Measurements from ENCODE around the gene NEK1. TPM values are rescaled to one million over a fixed set of nuclear protein-coding genes. Genes with fewer than 3 reads are reported as not detected.
"Not testable (repeated sequence)": the region's sequence is repeated elsewhere in the genome, so short reads cannot be mapped to it uniquely, and the experiment has no call there.

NEK1 gene
- total RNA-seq, 1 donor from 2014 or later: 9.1 TPM

DNA sequence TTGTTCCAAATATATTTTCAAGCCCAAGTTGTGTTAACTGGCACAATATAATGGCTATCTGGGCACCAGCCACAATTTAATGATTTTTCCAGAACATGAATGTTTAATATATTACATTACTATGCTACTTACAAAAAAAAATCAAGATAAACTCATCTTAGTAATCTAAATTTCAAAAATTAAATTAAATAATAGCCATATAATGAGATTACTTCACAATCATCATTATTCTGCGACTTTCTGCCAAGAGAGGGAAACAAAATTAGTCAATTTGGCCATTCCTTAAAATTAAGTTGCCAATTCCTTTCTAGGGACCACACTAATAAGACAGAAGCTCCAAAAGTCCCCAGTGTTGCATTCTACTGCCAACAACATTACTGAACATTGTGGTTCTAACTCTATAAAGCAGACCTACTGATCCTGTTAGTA lies 7.5 kb downstream of the NEK1 start:
- no peak for DNase-seq (ENCODE audit: low spot score)
- Mint-ChIP-seq H3K4me3 (no peak overlapping the region), H3K27me3 (ENCODE audit: insufficient read depth) (no peaks in the 10 kb centered on the region), H3K9me3 (no peaks in the 10 kb centered on the region), H3K36me3 (ENCODE audit: low read depth) (peaks cover 15% of the 10 kb centered on the region), H3K4me1 (ENCODE audit: low read depth) (peaks cover 29% of the 10 kb centered on the region), H3K27ac (no peak overlapping the region)
- intact Hi-C loops (cut with micrococcal nuclease): loop anchor here (1.0 kb wide), 1 partner anchor 7 kb away; the partner anchor contains the start of gene NEK1

DNA sequence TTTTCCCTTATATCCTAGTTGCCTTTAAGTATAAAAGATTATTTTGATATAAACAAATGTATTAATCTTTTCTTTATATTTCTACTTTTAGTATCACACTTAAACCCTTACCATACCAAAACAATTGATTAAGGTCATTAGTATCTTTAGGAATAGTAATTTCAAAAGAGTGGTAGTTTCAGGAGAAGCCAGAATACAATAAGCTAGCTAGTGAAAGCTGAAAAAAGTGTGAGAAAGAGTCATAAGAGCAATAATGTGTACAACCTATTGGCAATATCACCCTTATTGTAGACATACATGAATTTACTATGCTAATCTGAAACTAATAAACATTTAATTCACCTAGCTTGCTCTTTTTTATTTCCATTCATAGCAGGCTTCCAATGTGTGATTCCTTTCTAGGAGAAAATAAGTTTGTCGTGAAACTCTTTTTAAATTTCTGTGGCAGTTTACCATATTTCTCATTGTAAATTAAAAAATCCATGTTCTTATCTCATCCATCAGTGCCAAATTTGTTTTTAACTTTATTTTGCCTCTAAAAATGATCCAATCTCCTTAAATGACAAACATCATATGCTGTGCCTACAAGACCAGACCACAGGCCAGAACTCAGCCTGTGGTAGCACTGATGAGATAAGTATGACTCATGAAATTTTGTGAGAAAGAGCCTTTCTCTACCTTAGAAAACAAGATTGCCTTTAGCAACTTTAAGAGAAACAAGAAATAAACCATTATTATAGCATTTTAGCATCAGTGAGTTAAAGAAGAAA lies 8.1 kb downstream of the NEK1 start:
- peaks cover 29% of the 10 kb centered on the region for H3K4me1 Mint-ChIP-seq (ENCODE audit: low read depth)
- H3K27ac Mint-ChIP-seq: no peak overlapping the region
- peaks cover 15% of the 10 kb centered on the region for H3K36me3 Mint-ChIP-seq (ENCODE audit: low read depth)
- DNase-seq (ENCODE audit: low spot score): no peak
- H3K9me3 Mint-ChIP-seq: no peaks in the 10 kb centered on the region
- no peaks in the 10 kb centered on the region for H3K27me3 Mint-ChIP-seq (ENCODE audit: insufficient read depth)
- intact Hi-C loops (cut with micrococcal nuclease): loop anchor here (1.0 kb wide), 1 partner anchor 8 kb away; the partner anchor contains the start of gene NEK1
- no peak overlapping the region for H3K4me3 Mint-ChIP-seq

DNA sequence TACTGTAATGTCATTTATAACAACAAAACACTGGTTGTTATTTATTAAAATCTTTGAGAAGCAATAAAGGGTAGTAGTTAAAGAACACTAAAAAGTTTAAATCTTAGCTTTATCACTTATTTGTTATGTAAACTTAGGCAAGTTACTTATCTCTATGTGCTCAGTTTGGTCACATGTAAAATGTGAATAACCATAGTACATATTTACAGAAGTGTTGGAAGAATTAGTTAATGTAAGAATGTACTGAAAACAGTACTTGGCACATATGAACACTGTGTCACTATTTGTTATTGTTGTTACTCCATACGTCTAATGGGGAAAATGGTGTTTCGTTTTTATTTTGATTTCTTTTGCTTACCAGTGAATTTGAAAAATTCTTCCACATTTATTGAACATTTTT lies 9.1 kb downstream of the NEK1 start:
- H3K27me3 Mint-ChIP-seq (ENCODE audit: insufficient read depth): no peaks in the 10 kb centered on the region
- intact Hi-C loops (cut with micrococcal nuclease): no loop called here
- peaks cover 15% of the 10 kb centered on the region for H3K36me3 Mint-ChIP-seq (ENCODE audit: low read depth)
- H3K27ac Mint-ChIP-seq: no peak overlapping the region
- no peak overlapping the region for H3K4me3 Mint-ChIP-seq
- DNase-seq (ENCODE audit: low spot score): no peak
- H3K9me3 Mint-ChIP-seq: no peaks in the 10 kb centered on the region
- peaks cover 29% of the 10 kb centered on the region for H3K4me1 Mint-ChIP-seq (ENCODE audit: low read depth)

DNA sequence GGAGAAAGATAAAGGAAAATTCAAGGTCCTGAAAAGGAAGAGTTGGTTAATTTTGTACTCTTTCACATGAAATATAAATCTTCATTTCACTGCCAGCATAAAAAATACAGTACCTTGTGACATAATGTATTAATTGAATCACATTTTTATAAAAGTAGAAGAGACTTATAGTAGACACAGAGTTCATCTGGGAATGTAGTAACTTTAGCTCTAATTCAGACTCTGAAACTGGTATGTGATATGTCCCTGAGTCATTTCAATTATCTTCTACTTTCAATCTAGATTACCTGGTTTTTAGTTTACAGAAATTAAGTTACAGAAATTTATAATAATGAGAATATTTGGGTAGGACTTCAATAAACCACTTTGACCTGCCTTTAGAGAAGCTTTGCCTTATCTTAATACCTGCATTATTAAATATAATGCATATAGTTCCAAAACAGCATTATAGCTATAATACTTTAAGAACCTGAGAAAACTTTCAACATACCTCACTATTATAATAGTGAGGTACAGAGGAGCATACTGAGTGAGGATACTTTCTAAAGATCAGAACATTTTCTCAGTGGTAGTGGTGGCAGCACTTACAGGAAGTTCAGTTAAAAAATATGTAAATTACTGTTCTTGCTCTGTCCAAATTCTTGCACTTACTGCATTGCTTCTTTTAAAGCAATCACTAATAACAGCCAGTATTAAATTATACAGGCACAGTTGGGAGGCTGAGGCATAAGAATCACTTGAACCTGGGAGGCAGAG lies 11.2 kb downstream of the NEK1 start:
- Mint-ChIP-seq H3K27me3 (ENCODE audit: insufficient read depth) (no peaks in the 10 kb centered on the region), H3K27ac (no peak overlapping the region), H3K4me1 (ENCODE audit: low read depth) (peaks cover 20% of the 10 kb centered on the region), H3K9me3 (no peaks in the 10 kb centered on the region), H3K36me3 (ENCODE audit: low read depth) (peaks cover 12% of the 10 kb centered on the region), H3K4me3 (no peak overlapping the region)
- intact Hi-C loops (cut with micrococcal nuclease): no loop called here
- DNase-seq (ENCODE audit: low spot score): no peak

DNA sequence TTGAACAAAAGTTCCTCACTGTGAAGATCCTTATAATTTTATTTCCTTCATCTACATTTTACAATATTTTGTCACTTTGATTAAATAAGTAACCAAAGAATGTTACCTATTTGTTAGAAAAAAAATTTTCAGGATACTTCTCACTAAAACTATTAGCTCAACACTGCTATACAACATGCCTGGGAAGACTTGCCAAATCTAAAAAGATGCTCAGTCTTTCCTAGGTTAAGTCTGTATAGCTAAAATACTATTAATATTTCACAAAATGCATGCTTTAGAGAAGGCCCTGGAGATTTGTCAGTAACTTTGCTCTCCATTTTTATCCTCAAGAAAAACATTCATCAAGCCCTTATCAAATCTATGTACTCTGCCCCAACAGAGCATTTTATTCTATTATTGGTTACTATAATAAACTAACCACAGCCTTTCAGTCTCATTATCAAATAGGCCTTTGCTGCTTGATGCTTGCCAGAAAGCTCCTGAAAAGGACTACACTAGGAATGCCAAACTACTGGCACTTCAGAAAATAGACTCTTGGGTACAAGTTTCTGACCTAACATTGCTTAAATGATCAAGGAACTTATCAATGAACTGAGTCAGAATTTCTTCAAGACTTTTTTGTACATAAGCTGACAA lies 17.7 kb downstream of the NEK1 start:
- Mint-ChIP-seq H3K36me3 (ENCODE audit: low read depth) (peaks cover 7% of the 10 kb centered on the region), H3K27me3 (ENCODE audit: insufficient read depth) (no peaks in the 10 kb centered on the region), H3K4me3 (no peak overlapping the region), H3K4me1 (ENCODE audit: low read depth) (no peaks in the 10 kb centered on the region), H3K27ac (no peak overlapping the region), H3K9me3 (no peaks in the 10 kb centered on the region)
- intact Hi-C loops (cut with micrococcal nuclease): no loop called here
- no peak for DNase-seq (ENCODE audit: low spot score)

DNA sequence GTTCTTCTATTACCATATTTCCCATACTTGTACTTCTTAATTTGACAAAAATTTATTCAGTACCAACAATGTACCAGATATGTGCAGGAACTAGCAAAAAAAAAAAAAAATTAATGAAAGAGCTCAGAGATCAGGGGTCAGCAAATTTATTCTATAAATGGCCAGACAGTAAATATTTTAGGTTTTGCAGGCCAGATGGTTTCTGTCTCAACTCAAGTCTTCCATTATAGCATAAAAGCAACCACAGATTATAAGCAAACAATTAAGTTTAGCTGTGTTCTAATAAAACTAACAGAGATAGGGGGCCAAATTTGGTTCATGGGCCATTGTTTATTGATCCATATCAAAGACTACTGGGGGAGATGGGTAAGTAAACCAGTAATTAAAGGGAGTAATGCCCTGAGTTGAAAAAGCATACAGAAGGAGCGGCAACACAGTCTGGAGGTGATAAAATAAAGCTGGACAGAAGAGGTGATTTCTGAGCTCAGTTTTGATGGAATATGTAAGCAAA lies 19.3 kb downstream of the NEK1 start:
- Mint-ChIP-seq H3K9me3 (no peaks in the 10 kb centered on the region), H3K27ac (no peak overlapping the region), H3K27me3 (ENCODE audit: insufficient read depth) (no peaks in the 10 kb centered on the region), H3K36me3 (ENCODE audit: low read depth) (peaks cover 9% of the 10 kb centered on the region), H3K4me3 (no peak overlapping the region), H3K4me1 (ENCODE audit: low read depth) (no peaks in the 10 kb centered on the region)
- intact Hi-C loops (cut with micrococcal nuclease): no loop called here
- DNase-seq (ENCODE audit: low spot score): no peak

DNA sequence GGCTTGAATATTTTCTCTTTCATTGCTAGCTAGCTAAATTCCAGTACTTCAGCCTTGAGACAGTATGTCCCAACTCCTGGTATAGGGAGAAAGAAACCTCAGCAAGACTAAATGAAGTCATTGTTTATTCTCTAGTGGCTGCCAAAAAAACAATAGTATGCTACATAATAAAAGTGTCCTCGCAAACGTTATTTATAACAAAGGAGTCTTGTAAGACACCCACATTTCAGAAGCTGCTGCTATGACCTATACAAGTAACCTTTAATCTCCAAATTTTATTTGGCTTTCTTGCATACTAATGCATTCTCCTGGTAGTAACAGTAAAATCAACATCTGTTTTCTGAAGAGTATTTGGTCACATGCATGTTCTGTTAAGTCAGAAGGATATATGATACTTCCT lies 28.8 kb downstream of the NEK1 start:
- H3K36me3 Mint-ChIP-seq (ENCODE audit: low read depth): peaks cover 14% of the 10 kb centered on the region
- H3K4me1 Mint-ChIP-seq (ENCODE audit: low read depth): peaks cover 11% of the 10 kb centered on the region

DNA sequence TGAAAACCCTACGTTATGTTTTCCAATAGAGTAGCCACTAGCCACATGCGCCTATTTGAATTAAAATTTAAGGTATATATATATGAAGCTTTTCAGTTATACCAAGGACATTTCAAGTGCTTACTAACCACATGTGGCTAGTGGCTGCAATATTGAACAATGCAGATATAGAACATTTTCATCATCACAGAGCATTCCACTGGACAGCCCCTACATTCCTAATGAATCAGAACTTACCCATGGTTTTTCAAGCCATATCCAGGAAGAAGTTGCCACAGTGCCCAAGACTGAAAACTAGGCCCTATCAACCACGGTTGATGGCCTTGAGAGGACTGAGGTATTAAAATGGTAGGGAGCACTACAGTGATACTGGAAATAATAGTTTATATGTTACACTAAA lies 29.7 kb downstream of the NEK1 start:
- Mint-ChIP-seq H3K36me3 (ENCODE audit: low read depth) (peaks cover 14% of the 10 kb centered on the region), H3K27me3 (ENCODE audit: insufficient read depth) (no peaks in the 10 kb centered on the region), H3K9me3 (no peaks in the 10 kb centered on the region), H3K4me3 (no peak overlapping the region), H3K4me1 (ENCODE audit: low read depth) (peaks cover 11% of the 10 kb centered on the region), H3K27ac (no peak overlapping the region)
- no peak for DNase-seq (ENCODE audit: low spot score)
- intact Hi-C loops (cut with micrococcal nuclease): no loop called here

More for the DNA sequence above, 28.8 kb downstream of the NEK1 start:
- intact Hi-C loops (cut with micrococcal nuclease): no loop called here
- no peak for DNase-seq (ENCODE audit: low spot score)
- Mint-ChIP-seq H3K27ac (no peak overlapping the region), H3K9me3 (no peaks in the 10 kb centered on the region), H3K4me3 (no peak overlapping the region), H3K27me3 (ENCODE audit: insufficient read depth) (no peaks in the 10 kb centered on the region)

DNA sequence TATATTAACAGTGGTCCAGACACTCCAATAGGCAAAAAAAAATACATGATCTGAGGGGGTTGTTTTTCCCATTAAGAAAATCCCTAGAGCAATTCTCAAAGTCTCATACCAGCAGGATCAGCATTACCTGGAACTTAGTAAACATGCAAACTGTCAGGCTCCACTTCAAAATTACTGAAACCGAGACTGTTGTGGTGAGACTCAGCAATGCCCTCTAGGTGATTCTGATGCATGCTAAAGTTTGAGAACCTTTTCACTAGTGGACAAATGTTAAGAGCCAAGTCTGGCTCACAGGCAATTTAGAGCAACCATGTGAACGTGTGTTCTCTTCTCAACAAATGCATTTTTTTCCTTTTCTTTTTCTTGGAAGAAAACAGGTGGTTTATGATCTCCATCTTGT lies 30.2 kb downstream of the NEK1 start:
- peaks cover 14% of the 10 kb centered on the region for H3K36me3 Mint-ChIP-seq (ENCODE audit: low read depth)
- H3K4me1 Mint-ChIP-seq (ENCODE audit: low read depth): peaks cover 11% of the 10 kb centered on the region
- H3K4me3 Mint-ChIP-seq: no peak overlapping the region

DNA sequence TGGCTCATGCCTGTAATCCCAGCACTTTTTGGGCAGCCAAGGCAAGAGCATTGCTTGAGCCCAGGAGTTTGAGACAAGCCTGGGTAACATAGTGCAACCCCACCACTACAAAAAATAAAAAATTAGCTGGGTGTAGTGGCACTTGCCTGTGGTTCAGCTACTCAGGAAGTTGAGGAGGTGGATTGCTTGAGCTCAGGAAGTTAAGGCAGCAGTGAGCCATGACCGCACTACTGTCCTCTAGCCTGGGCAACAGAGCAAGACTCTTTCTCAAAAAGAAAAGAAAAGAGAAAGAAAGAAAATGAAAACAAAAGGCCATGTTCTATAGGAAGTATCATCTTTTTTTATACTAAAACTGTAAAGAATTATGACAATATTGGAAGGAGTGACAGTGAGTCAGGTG lies 38.5 kb downstream of the NEK1 start:
- H3K27ac Mint-ChIP-seq: no peak overlapping the region

More for the DNA sequence above, 30.2 kb downstream of the NEK1 start:
- H3K9me3 Mint-ChIP-seq: no peaks in the 10 kb centered on the region
- DNase-seq (ENCODE audit: low spot score): no peak
- intact Hi-C loops (cut with micrococcal nuclease): no loop called here
- H3K27ac Mint-ChIP-seq: no peak overlapping the region
- H3K27me3 Mint-ChIP-seq (ENCODE audit: insufficient read depth): no peaks in the 10 kb centered on the region

DNA sequence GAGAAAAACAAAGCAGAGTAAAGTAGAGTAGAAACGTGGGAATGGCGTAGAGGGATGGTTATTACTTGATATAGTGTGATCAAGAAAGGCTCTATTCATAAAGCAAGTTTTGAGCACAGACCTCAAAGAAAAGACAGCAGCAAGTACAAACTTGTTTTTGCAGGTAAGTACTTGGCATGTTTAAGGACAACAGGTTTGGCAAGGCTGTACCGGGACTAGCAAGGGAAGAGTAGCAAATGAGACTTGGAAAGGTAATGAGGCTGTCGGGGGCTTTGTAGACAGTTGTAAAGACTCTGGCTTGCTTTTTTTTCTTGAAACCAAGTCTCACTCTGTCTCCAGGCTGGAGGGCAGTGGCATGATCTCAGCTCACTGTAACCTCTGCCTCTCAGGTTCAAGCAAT lies 40.9 kb downstream of the NEK1 start:
- Mint-ChIP-seq H3K27ac (no peak overlapping the region), H3K36me3 (ENCODE audit: low read depth) (peaks cover 11% of the 10 kb centered on the region), H3K4me1 (ENCODE audit: low read depth) (peaks cover 2% of the 10 kb centered on the region), H3K9me3 (no peaks in the 10 kb centered on the region), H3K4me3 (no peak overlapping the region), H3K27me3 (ENCODE audit: insufficient read depth) (no peaks in the 10 kb centered on the region)
- DNase-seq (ENCODE audit: low spot score): no peak
- intact Hi-C loops (cut with micrococcal nuclease): no loop called here

More for the DNA sequence above, 38.5 kb downstream of the NEK1 start:
- Mint-ChIP-seq H3K27me3 (ENCODE audit: insufficient read depth) (no peaks in the 10 kb centered on the region), H3K9me3 (no peaks in the 10 kb centered on the region), H3K4me3 (no peak overlapping the region), H3K4me1 (ENCODE audit: low read depth) (no peaks in the 10 kb centered on the region), H3K36me3 (ENCODE audit: low read depth) (peaks cover 9% of the 10 kb centered on the region)
- intact Hi-C loops (cut with micrococcal nuclease): no loop called here
- DNase-seq (ENCODE audit: low spot score): no peak

DNA sequence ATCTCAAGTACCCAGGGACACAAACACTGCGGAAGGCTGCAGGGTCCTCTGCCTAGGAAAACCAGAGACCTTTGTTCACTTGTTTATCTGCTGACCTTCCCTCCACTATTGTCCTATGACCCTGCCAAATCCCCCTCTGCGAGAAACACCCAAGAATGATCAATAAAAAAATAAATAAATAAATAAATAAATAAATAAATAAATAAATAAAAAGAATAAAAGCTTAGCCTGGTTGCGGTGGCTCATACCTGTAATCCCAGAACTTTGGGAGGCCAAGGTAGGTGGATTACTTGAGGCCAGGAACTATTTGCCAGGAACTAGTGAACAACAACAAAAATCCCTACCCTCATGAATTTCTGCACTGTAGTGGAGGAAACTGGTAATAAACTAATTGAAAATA lies 41.4 kb downstream of the NEK1 start:
- DNase-seq (ENCODE audit: low spot score); H3K4me1 Mint-ChIP-seq (ENCODE audit: low read depth); H3K9me3 Mint-ChIP-seq; H3K27ac Mint-ChIP-seq; H3K27me3 Mint-ChIP-seq (ENCODE audit: insufficient read depth); H3K4me3 Mint-ChIP-seq; intact Hi-C loops (cut with micrococcal nuclease): not testable (repeated sequence)
- peaks cover 12% of the 10 kb centered on the region for H3K36me3 Mint-ChIP-seq (ENCODE audit: low read depth)

DNA sequence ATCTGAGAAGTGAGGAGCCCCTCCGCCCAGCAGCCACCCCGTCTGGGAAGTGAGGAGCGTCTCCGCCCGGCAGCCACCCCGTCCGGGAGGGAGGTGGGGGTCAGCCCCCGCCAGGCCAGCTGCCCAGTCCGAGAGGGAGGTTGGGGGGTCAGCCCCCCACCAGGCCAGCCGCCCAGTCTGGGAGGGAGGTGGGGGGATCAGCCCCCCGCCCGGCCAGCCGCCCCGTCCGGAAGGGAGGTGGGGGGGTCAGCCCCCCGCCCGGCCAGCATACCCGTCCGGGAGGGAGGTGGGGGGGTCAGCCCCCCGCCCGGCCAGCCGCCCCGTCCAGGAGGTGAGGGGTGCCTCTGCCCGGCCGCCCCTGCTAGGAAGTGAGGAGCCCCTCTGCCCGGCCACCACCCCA lies 42.1 kb downstream of the NEK1 start:
- H3K27me3 Mint-ChIP-seq (ENCODE audit: insufficient read depth); H3K9me3 Mint-ChIP-seq; H3K4me3 Mint-ChIP-seq; H3K27ac Mint-ChIP-seq; H3K4me1 Mint-ChIP-seq (ENCODE audit: low read depth); intact Hi-C loops (cut with micrococcal nuclease); DNase-seq (ENCODE audit: low spot score): not testable (repeated sequence)
- peaks cover 12% of the 10 kb centered on the region for H3K36me3 Mint-ChIP-seq (ENCODE audit: low read depth)

Data from activated T-helper 1 cell treated with anti-CD3 and anti-CD28 coated beads, Interleukin-12 subunit alpha, Interleukin-12 subunit beta, Interleukin-2, Interleukin-4 antibody, amounts not matched to agents 30 ng/mL and 10 ng/mL and 1 ng/mL, durations not matched to agents 14 hours and 24 hours and 36 hours (primary cell).